Measurements from ENCODE around the gene ENKD1. TPM values are rescaled to one million over a fixed set of nuclear protein-coding genes. Genes with fewer than 3 reads are reported as not detected.

ENKD1 gene
- total and polyA plus RNA-seq, 2 of the 4 experiments (the other 2 are of a cell fraction), result 2.9 to 6.3 TPM

DNA sequence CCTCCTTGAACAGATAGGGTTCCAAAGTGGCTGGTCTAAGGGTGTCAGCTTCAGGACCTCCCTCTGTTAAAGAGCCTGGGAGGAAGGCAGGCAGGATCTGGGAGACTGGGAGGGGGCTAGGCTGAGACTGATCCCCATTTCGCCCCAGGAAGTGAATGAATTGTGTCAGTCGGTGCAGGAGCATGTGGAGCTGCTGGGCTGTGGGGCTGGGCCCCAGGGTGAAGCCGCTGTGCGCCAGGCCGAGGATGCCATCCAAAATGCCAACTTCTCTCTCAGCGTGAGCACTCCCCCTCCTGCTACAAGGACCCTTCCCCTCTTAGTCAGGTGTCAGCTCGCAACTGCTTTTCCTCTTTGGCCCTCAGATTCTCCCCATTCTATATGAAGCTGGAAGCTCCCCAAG, 15.5 kb downstream of the ENKD1 start (continued):
- TF ChIP-seq, protein P1, sequence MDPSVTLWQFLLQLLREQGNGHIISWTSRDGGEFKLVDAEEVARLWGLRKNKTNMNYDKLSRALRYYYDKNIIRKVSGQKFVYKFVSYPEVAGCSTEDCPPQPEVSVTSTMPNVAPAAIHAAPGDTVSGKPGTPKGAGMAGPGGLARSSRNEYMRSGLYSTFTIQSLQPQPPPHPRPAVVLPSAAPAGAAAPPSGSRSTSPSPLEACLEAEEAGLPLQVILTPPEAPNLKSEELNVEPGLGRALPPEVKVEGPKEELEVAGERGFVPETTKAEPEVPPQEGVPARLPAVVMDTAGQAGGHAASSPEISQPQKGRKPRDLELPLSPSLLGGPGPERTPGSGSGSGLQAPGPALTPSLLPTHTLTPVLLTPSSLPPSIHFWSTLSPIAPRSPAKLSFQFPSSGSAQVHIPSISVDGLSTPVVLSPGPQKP (IDR thresholded peaks at IDR 0.05; ENCODE audit: borderline replicate concordance, low read depth, low read length), result no peak
- TF ChIP-seq MAFK (IDR thresholded peaks at IDR 0.05; ENCODE audit: low read depth, low read length), result no peak
- no peak for TF ChIP-seq NFE2L2 (IDR thresholded peaks at IDR 0.05; ENCODE audit: low read depth, low read length)
- no peak for TF ChIP-seq SMC3 (IDR thresholded peaks at IDR 0.05; ENCODE audit: low read depth, low read length)
- TF ChIP-seq RCOR1 (IDR thresholded peaks at IDR 0.05; ENCODE audit: insufficient replicate concordance, low read length), result no peak

DNA sequence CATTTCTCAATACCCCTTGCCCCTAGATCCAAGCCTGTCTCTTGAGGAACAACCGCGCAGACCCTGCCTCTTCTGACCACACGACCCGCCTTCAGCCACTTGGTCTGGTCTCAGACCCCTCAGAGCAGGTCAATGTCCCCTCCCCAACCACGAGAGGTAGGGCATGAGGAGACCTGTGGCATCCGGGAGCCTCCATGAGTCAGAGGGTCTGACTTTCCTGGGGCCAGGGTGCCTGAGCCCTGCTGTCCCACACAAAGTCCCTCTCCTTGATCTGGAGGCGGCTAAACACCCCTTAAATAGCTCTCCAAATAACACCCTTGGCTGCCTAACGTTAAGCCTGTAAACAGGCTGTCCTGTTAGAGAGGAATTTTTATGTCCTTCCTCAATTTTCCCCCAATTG, 16.5 kb downstream of the ENKD1 start:
- Histone ChIP-seq H2AFZ (replicated peaks; ENCODE audit: low read length, poor library complexity) (no peak overlapping the region), H3K9ac (ENCODE audit: low read depth, low read length) (no peak overlapping the region), H3K4me2 (ENCODE audit: low read depth, low read length) (no peak overlapping the region), H3K23ac (ENCODE audit: low read depth, low read length) (no peak overlapping the region), H3K36me3 (ENCODE audit: control insufficient read depth, insufficient read depth, low read length) (no peaks in the 10 kb centered on the region), H3K4ac (ENCODE audit: low read depth, low read length) (no peak overlapping the region), H3K14ac (replicated peaks; ENCODE audit: low read depth, low read length) (no peak overlapping the region), H3K18ac (ENCODE audit: low read depth, low read length) (no peak overlapping the region), H3K56ac (ENCODE audit: extremely low read depth, insufficient read depth, low read length) (no peak overlapping the region), H3K27me3 (ENCODE audit: control insufficient read depth, insufficient read depth, low read length) (peaks cover 72% of the 10 kb centered on the region), H2BK120ac (ENCODE audit: low read depth, low read length) (no peak overlapping the region), H3K9me1 (ENCODE audit: insufficient read depth, low read length) (peaks cover 3% of the 10 kb centered on the region; the same call in 1 of the 2 replicates), H3K27ac (ENCODE audit: insufficient read depth, low read length) (no peak overlapping the region), H4K91ac (ENCODE audit: insufficient read depth, low read depth, low read length) (no peak overlapping the region), H4K5ac (ENCODE audit: low read depth, low read length) (no peak overlapping the region), H3K79me1 (ENCODE audit: low read depth in 1 of 2, low read length in 2 of 2) (no peaks in the 10 kb centered on the region), H3K4me3 (ENCODE audit: insufficient read depth, low read depth, low read length) (no peak overlapping the region), H2AK5ac (ENCODE audit: low read depth, low read length) (no peak overlapping the region), H4K20me1 (ENCODE audit: insufficient read depth, low read length) (peaks cover 9% of the 10 kb centered on the region), H2BK15ac (ENCODE audit: low read depth, low read length) (no peak overlapping the region), H2BK20ac (ENCODE audit: low read depth, low read length) (no peak overlapping the region), H3K9me3 (ENCODE audit: control insufficient read depth, insufficient read depth, low read length) (no peaks in the 10 kb centered on the region), H3K4me1 (ENCODE audit: control insufficient read depth, insufficient read depth, low read length) (peaks cover 4% of the 10 kb centered on the region; the same call in 1 of the 2 replicates), H2BK5ac (ENCODE audit: low read depth, low read length, poor library complexity, severe bottlenecking) (no peak overlapping the region), H4K8ac (ENCODE audit: low read depth in 2 of 2, low read length in 2 of 2) (no peak overlapping the region), H2AK9ac (replicated peaks; ENCODE audit: low read depth, low read length, poor library complexity) (no peak overlapping the region)
- intact Hi-C loops (cut with micrococcal nuclease) (no loop called here), dilution Hi-C loops (cut with HindIII; ENCODE audit: low sequenced_read_pairs, unreplicated experiment) (no loop called here), in situ Hi-C loops (cut with MboI; ENCODE audit: low sequenced_read_pairs) (no loop called here)
- ChIA-PET POLR2A (ENCODE audit: unreplicated experiment) (no interaction called here), CTCF (interaction anchor here (1.1 kb wide), 1 partner anchor 129 kb away, joined by 4 read pairs; no protein-coding TSS in a partner anchor)
- DNase-seq, result no peak
- no peak for ATAC-seq (ENCODE audit: low read depth)
- BruUV-seq (replicated peaks), result no TSS peak
- WGBS, 2 experiments (ENCODE audit: extremely low coverage in 2 of 2, insufficient read length in 1 of 2), result 61% methylated on average over 4 of the region's 8 CpGs; no CpG with 5 or more reads in 1 of the 2 experiments
- no peak for TF ChIP-seq MAZ (IDR thresholded peaks at IDR 0.05; ENCODE audit: borderline replicate concordance, low read depth, low read length)
- TF ChIP-seq RAD21 (IDR thresholded peaks at IDR 0.05; ENCODE audit: low read length), result no peak
- TF ChIP-seq SMC3 (IDR thresholded peaks at IDR 0.05; ENCODE audit: low read depth, low read length), result no peak
- TF ChIP-seq, protein P2, sequence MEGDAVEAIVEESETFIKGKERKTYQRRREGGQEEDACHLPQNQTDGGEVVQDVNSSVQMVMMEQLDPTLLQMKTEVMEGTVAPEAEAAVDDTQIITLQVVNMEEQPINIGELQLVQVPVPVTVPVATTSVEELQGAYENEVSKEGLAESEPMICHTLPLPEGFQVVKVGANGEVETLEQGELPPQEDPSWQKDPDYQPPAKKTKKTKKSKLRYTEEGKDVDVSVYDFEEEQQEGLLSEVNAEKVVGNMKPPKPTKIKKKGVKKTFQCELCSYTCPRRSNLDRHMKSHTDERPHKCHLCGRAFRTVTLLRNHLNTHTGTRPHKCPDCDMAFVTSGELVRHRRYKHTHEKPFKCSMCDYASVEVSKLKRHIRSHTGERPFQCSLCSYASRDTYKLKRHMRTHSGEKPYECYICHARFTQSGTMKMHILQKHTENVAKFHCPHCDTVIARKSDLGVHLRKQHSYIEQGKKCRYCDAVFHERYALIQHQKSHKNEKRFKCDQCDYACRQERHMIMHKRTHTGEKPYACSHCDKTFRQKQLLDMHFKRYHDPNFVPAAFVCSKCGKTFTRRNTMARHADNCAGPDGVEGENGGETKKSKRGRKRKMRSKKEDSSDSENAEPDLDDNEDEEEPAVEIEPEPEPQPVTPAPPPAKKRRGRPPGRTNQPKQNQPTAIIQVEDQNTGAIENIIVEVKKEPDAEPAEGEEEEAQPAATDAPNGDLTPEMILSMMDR (conservative IDR thresholded peaks at IDR 0.05; ENCODE audit: low read depth, low read length), result no peak
- TF ChIP-seq MAFK (IDR thresholded peaks at IDR 0.05; ENCODE audit: low read depth, low read length), result no peak
- no peak for TF ChIP-seq POLR2A (IDR thresholded peaks at IDR 0.05; ENCODE audit: low read depth, low read length)
- TF ChIP-seq NFE2L2 (IDR thresholded peaks at IDR 0.05; ENCODE audit: low read depth, low read length), result no peak
- no peak for TF ChIP-seq RFX5 (IDR thresholded peaks at IDR 0.05; ENCODE audit: low read depth, low read length)
- TF ChIP-seq, protein P1 (IDR thresholded peaks at IDR 0.05; ENCODE audit: borderline replicate concordance, low read depth, low read length), result no peak
- TF ChIP-seq MXI1 (IDR thresholded peaks at IDR 0.05; ENCODE audit: borderline replicate concordance, low read depth, low read length), result no peak
- TF ChIP-seq BHLHE40 (IDR thresholded peaks at IDR 0.05; ENCODE audit: low read depth, low read length), result no peak
